Retinal pigment epithelial cell (primary cell): Measurements from ENCODE around the gene RASGEF1C.
A peak's percentile ranks its signal among the peaks of the same experiment; 100 is the strongest.
"Not testable (repeated sequence)": the region's sequence is repeated elsewhere in the genome, so short reads cannot be mapped to it uniquely, and the experiment has no call there.

Source experiments
- DNase-seq: peaks from one replicate; pipeline ENCODE4 v3.0.0-alpha.2; 2010; ENCODE audit warnings: low read depth
- H3K4me3 ChIP-seq: 2 replicates; pipeline ENCODE4 v1.5.1; 2011; ENCODE audit warnings: mild to moderate bottlenecking, low read length, control low read depth, moderate library complexity
- CTCF ChIP-seq: conservative IDR thresholded peaks from 2 replicates; pipeline ENCODE4 v1.5.1; 2011; ENCODE audit warnings: low read depth, low read length, control low read depth, inconsistent platforms

RASGEF1C gene

GRCh38 chr5:180090098-180090768 is 118.8 kb downstream of the RASGEF1C start:
- TF ChIP-seq CTCF = peak; percentile 77
- no peak for DNase-seq
- peak overlapping the region; percentile 64 for H3K4me3 ChIP-seq

GRCh38 chr5:180089628-180090027 is 119.4 kb downstream of the RASGEF1C start:
- peak overlapping the region; percentile 64 for H3K4me3 ChIP-seq
- not testable (repeated sequence) for DNase-seq

GRCh38 chr5:180088561-180088960 is 120.5 kb downstream of the RASGEF1C start:
- no peak overlapping the region for H3K4me3 ChIP-seq
- TF ChIP-seq CTCF = no peak
- no peak for DNase-seq

- no peak for TF ChIP-seq CTCF
- no peak overlapping the region for H3K4me3 ChIP-seq
These were observed 122.1 kb downstream of the RASGEF1C start for GRCh38 chr5:180086816-180087399.

GRCh38 chr5:180085837-180086236 is 123.2 kb downstream of the RASGEF1C start:
- no peak for DNase-seq
- no peak overlapping the region for H3K4me3 ChIP-seq
- no peak for TF ChIP-seq CTCF

More at GRCh38 chr5:180086816-180087399, 122.1 kb downstream of the RASGEF1C start:
- DNase-seq = no peak

GRCh38 chr5:180084638-180085561 is 124.1 kb downstream of the RASGEF1C start:
- no peak for DNase-seq
- TF ChIP-seq CTCF = no peak
- H3K4me3 ChIP-seq = no peak overlapping the region

- no peak for DNase-seq
- H3K4me3 ChIP-seq = no peak overlapping the region
- TF ChIP-seq CTCF = no peak
These were observed 125.4 kb downstream of the RASGEF1C start for GRCh38 chr5:180083529-180084060.
